ENCODE results near the gene SPRING1.

DNA sequence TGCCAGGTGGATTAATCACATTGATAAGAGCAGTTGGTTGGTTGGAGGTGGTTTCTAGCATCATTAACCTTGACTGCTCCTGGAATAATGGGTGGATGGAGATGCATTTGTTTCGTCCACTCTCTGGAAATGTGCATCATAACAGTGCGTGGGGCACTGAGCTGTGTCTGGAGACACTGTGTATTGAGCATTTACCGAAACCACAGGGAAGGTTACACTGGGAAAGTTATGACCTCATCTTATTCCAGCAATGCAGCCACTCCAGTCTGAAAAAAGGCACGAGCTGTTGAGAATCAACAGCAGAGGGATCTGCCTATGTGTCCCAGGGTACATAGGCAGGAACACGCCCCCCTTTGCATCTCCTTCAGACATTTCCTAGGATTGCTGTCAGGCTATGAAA is 27.4 kb upstream of the SPRING1 start:
- TF ChIP-seq, protein P1, sequence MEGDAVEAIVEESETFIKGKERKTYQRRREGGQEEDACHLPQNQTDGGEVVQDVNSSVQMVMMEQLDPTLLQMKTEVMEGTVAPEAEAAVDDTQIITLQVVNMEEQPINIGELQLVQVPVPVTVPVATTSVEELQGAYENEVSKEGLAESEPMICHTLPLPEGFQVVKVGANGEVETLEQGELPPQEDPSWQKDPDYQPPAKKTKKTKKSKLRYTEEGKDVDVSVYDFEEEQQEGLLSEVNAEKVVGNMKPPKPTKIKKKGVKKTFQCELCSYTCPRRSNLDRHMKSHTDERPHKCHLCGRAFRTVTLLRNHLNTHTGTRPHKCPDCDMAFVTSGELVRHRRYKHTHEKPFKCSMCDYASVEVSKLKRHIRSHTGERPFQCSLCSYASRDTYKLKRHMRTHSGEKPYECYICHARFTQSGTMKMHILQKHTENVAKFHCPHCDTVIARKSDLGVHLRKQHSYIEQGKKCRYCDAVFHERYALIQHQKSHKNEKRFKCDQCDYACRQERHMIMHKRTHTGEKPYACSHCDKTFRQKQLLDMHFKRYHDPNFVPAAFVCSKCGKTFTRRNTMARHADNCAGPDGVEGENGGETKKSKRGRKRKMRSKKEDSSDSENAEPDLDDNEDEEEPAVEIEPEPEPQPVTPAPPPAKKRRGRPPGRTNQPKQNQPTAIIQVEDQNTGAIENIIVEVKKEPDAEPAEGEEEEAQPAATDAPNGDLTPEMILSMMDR (conservative IDR thresholded peaks at IDR 0.05), result no peak
- no peak for TF ChIP-seq ZFX (IDR thresholded peaks at IDR 0.05)
